Thoracic aorta (tissue), 2 donors: ENCODE results near the gene FSCN2. TPM values are rescaled to one million over a fixed set of nuclear protein-coding genes. Genes with fewer than 3 reads are reported as not detected.

ENCODE experiments used
- ATAC-seq: fragments of 150-250 bp; one replicate; pipeline ENCODE4 v1.8.0; 2017; ENCODE audit warnings: low read depth; ENCODE audit not compliant: insufficient number of reproducible peaks, low FRiP score
- DNase-seq: peaks from one replicate; pipeline ENCODE4 v3.0.0-alpha.2; 2020; ENCODE audit warnings: low spot score
- H3K27ac ChIP-seq, 2 donors: fragments of 200-600 bp; sonication (generic); 1 replicate in 1 of 2; 2 replicates in 1 of 2; pipeline ENCODE4 v1.5.1; 2016; ENCODE audit warnings: mild to moderate bottlenecking in 2 of 2, moderate library complexity in 2 of 2
- H3K27me3 ChIP-seq: fragments of 200-600 bp; sonication (generic); replicated peaks from 2 replicates; pipeline ENCODE4 v1.6.0; 2016; ENCODE audit warnings: mild to moderate bottlenecking; ENCODE audit not compliant: insufficient read depth
- H3K36me3 ChIP-seq: fragments of 200-600 bp; sonication (generic); one replicate; pipeline ENCODE4 v1.5.1; 2016
- H3K4me1 ChIP-seq, 2 donors: fragments of 200-600 bp; sonication (generic); 1 replicate in 1 of 2; 2 replicates in 1 of 2; pipeline versions ENCODE4 v1.5.1 to v1.6.0; 2016; ENCODE audit warnings: low read depth in 2 of 2, mild to moderate bottlenecking in 1 of 2; ENCODE audit not compliant: control insufficient read depth in 1 of 2
- H3K4me3 ChIP-seq: fragments of 200-600 bp; sonication (generic); 2 replicates; pipeline ENCODE4 v1.5.1; 2016; ENCODE audit warnings: mild to moderate bottlenecking
- H3K9me3 ChIP-seq: fragments of 200-600 bp; sonication (generic); 2 replicates; pipeline ENCODE4 v1.5.1; 2016
- total RNA-seq, 2 donors: library from RNA; depleted of rRNA; stranded (reverse); fragments of >200 nt; gene quantifications; one replicate each; pipeline versions ENCODE4 v1.1.0 to v1.2.3, GENCODE V29; 2016
- TF ChIP-seq, protein P1 (sequence below): fragments of 200-600 bp; sonication (generic); IDR thresholded peaks from one replicate; pipeline ENCODE4 v1.5.1; 2019; ENCODE audit warnings: antibody characterized with exemption

FSCN2 gene
- total RNA-seq, 2 donors from 2014 or later = 4.2 to 9.2 TPM

- no peak for DNase-seq
- peaks cover 41 to 63% of the 10 kb centered on the region in 2 donors for H3K4me1 ChIP-seq
- TF ChIP-seq, protein P1, sequence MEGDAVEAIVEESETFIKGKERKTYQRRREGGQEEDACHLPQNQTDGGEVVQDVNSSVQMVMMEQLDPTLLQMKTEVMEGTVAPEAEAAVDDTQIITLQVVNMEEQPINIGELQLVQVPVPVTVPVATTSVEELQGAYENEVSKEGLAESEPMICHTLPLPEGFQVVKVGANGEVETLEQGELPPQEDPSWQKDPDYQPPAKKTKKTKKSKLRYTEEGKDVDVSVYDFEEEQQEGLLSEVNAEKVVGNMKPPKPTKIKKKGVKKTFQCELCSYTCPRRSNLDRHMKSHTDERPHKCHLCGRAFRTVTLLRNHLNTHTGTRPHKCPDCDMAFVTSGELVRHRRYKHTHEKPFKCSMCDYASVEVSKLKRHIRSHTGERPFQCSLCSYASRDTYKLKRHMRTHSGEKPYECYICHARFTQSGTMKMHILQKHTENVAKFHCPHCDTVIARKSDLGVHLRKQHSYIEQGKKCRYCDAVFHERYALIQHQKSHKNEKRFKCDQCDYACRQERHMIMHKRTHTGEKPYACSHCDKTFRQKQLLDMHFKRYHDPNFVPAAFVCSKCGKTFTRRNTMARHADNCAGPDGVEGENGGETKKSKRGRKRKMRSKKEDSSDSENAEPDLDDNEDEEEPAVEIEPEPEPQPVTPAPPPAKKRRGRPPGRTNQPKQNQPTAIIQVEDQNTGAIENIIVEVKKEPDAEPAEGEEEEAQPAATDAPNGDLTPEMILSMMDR = no peak
- H3K36me3 ChIP-seq = no peaks in the 10 kb centered on the region
- no peaks in the 10 kb centered on the region for H3K27me3 ChIP-seq
- ATAC-seq = no peak
- H3K4me3 ChIP-seq = peak overlapping the region; percentile 99
- H3K27ac ChIP-seq = no peak overlapping the region
- no peaks in the 10 kb centered on the region for H3K9me3 ChIP-seq
Measured at GRCh38 chr17:81520021-81520901, 7.9 kb upstream of the FSCN2 start.

DNA sequence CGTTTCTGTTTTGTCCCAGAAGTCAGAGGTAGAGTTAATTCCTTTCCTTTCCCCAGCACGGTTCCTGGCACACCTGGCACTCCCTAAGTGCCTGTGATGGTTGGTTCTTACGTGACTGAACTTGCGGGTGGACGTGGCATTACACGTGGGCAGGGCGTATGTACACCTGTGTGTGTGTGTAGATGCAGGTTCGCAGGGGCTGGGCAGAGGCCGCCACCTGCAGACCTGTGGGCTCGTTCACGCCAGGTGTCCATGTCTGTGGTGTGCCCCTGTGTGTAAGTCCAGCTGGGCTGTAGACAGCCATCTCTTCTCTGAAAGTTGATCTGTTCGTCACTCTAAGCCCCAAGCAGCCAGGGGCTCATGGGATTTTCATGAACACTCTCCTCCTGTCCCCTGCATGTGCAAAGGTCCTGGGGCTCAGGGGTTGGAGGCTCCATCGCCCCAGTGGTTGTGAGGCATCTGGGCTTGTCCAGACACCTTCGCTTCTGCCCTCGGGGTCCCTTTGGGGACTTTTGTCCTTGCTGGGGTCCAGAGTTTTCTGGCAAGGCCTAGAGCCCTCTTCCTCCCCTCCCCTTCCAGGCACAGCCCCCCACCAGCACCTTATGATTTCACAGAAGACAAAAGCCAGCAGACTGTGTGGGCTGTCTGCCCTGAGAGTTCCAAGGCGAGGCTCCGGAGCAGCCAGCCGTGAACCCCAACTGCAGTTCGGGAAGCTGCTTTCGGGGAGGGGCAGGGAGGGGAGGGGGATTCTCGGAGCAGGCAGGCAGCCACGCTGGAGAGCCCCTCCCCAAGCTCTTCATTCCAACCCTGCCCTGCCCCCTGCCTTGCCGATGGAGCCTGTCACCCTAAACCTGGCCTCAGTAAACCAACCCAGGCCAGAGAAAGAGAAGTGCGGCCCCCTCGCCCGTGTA, 5.4 kb upstream of the FSCN2 start:
- H3K27ac ChIP-seq = no peak overlapping the region
- ATAC-seq (no peak), DNase-seq (no peak)
- H3K9me3 ChIP-seq = no peaks in the 10 kb centered on the region
- no peaks in the 10 kb centered on the region for H3K36me3 ChIP-seq
- no peak overlapping the region for H3K4me3 ChIP-seq
- H3K27me3 ChIP-seq = no peaks in the 10 kb centered on the region
- TF ChIP-seq, protein P1 = no peak
- peaks cover 20 to 52% of the 10 kb centered on the region in 2 donors for H3K4me1 ChIP-seq

- Histone ChIP-seq H3K4me1 (peaks cover 12 to 48% of the 10 kb centered on the region in 2 donors), H3K9me3 (no peaks in the 10 kb centered on the region), H3K27me3 (no peaks in the 10 kb centered on the region), H3K27ac (no peak overlapping the region), H3K36me3 (no peaks in the 10 kb centered on the region), H3K4me3 (peak overlapping the region; percentile 12)
- ATAC-seq (no peak), DNase-seq (no peak)
- TF ChIP-seq, protein P1 = no peak
Measured at GRCh38 chr17:81523402-81524038, 4.7 kb upstream of the FSCN2 start.

- DNase-seq = no peak
- Histone ChIP-seq H3K27me3 (no peaks in the 10 kb centered on the region), H3K4me1 (peaks cover 9 to 41% of the 10 kb centered on the region in 2 donors), H3K9me3 (no peaks in the 10 kb centered on the region), H3K4me3 (no peak overlapping the region), H3K36me3 (no peaks in the 10 kb centered on the region), H3K27ac (no peak overlapping the region)
- TF ChIP-seq, protein P1 = no peak
- ATAC-seq = no peak
Measured at GRCh38 chr17:81524039-81524864, 3.9 kb upstream of the FSCN2 start.
